Parathyroid adenoma (tissue), 2 donors: ENCODE measurements around the gene PBX4.

Experiments used
- H2AFZ ChIP-seq: fragments of 300-600 bp; sonication (generic); one replicate; pipeline ENCODE4 v1.7.0; 2017; ENCODE audit warnings: antibody characterized with exemption, mild to moderate bottlenecking
- H3K27ac ChIP-seq: fragments of 300-600 bp; sonication (generic); one replicate; pipeline ENCODE4 v1.7.0; 2017
- H3K27me3 ChIP-seq: fragments of 300-600 bp; sonication (generic); one replicate; pipeline ENCODE4 v1.7.0; 2017; ENCODE audit warnings: low read length; ENCODE audit not compliant: control insufficient read depth, insufficient read depth
- H3K36me3 ChIP-seq: fragments of 300-600 bp; sonication (generic); one replicate; pipeline ENCODE4 v1.7.0; 2017; ENCODE audit warnings: low read length; ENCODE audit not compliant: control insufficient read depth, insufficient read depth
- H3K4me1 ChIP-seq: fragments of 300-600 bp; sonication (generic); one replicate; pipeline ENCODE4 v1.7.0; 2017; ENCODE audit warnings: control low read depth
- H3K4me2 ChIP-seq: fragments of 300-600 bp; sonication (generic); one replicate; pipeline ENCODE4 v1.7.0; 2017; ENCODE audit warnings: low read length
- H3K4me3 ChIP-seq: fragments of 300-600 bp; sonication (generic); one replicate; pipeline ENCODE4 v1.7.0; 2017; ENCODE audit warnings: low read depth, low read length
- H3K79me2 ChIP-seq: fragments of 300-600 bp; sonication (generic); one replicate; pipeline ENCODE4 v1.7.0; 2017; ENCODE audit warnings: control low read depth
- H3K9ac ChIP-seq: fragments of 300-600 bp; sonication (generic); one replicate; pipeline ENCODE4 v1.7.0; 2017; ENCODE audit warnings: mild to moderate bottlenecking
- H3K9me3 ChIP-seq: fragments of 300-600 bp; sonication (generic); one replicate; pipeline ENCODE4 v1.7.0; 2017; ENCODE audit warnings: low read length; ENCODE audit not compliant: control insufficient read depth
- CTCF ChIP-seq: fragments of 300-600 bp; sonication (generic); IDR thresholded peaks from one replicate; pipeline ENCODE4 v1.7.0; 2017; ENCODE audit warnings: antibody characterized with exemption, mild to moderate bottlenecking
- donor health status: primary hyperparathyroidism.

PBX4 gene

GRCh38 chr19:19544257-19544953, 74.1 kb downstream of the PBX4 start:
- no peak overlapping the region for H3K4me3 ChIP-seq
- no peaks in the 10 kb centered on the region for H3K36me3 ChIP-seq
- peaks cover 3% of the 10 kb centered on the region for H3K27me3 ChIP-seq
- no peak overlapping the region for H3K27ac ChIP-seq
- no peaks in the 10 kb centered on the region for H3K9me3 ChIP-seq
- no peaks in the 10 kb centered on the region for H3K79me2 ChIP-seq
- no peak for TF ChIP-seq CTCF
- no peak overlapping the region for H2AFZ ChIP-seq
- no peak overlapping the region for H3K4me2 ChIP-seq
- no peaks in the 10 kb centered on the region for H3K4me1 ChIP-seq
- H3K9ac ChIP-seq = no peak overlapping the region

GRCh38 chr19:19543640-19544039, 74.8 kb downstream of the PBX4 start:
- Histone ChIP-seq H2AFZ (no peak overlapping the region), H3K4me1 (peaks cover 2% of the 10 kb centered on the region), H3K27me3 (peaks cover 3% of the 10 kb centered on the region), H3K79me2 (no peaks in the 10 kb centered on the region), H3K9ac (no peak overlapping the region), H3K4me3 (no peak overlapping the region), H3K4me2 (no peak overlapping the region), H3K27ac (no peak overlapping the region), H3K36me3 (no peaks in the 10 kb centered on the region), H3K9me3 (no peaks in the 10 kb centered on the region)
- TF ChIP-seq CTCF = no peak

GRCh38 chr19:19543101-19543500, 75.4 kb downstream of the PBX4 start:
- H3K36me3 ChIP-seq = no peaks in the 10 kb centered on the region
- no peaks in the 10 kb centered on the region for H3K9me3 ChIP-seq
- H3K4me3 ChIP-seq = no peak overlapping the region
- no peak overlapping the region for H3K4me2 ChIP-seq
- H3K79me2 ChIP-seq = no peaks in the 10 kb centered on the region
- no peak overlapping the region for H2AFZ ChIP-seq
- no peak for TF ChIP-seq CTCF
- no peak overlapping the region for H3K27ac ChIP-seq
- H3K27me3 ChIP-seq = peaks cover 3% of the 10 kb centered on the region
- H3K9ac ChIP-seq = no peak overlapping the region
- H3K4me1 ChIP-seq = peaks cover 3% of the 10 kb centered on the region

GRCh38 chr19:19542507-19542906, 76.0 kb downstream of the PBX4 start:
- Histone ChIP-seq H3K9ac (no peak overlapping the region), H3K27me3 (peaks cover 3% of the 10 kb centered on the region), H3K36me3 (no peaks in the 10 kb centered on the region), H3K4me1 (peaks cover 3% of the 10 kb centered on the region), H3K9me3 (no peaks in the 10 kb centered on the region), H3K4me2 (no peak overlapping the region), H3K79me2 (no peaks in the 10 kb centered on the region), H2AFZ (no peak overlapping the region), H3K27ac (no peak overlapping the region), H3K4me3 (no peak overlapping the region)
- no peak for TF ChIP-seq CTCF

- peaks cover 3% of the 10 kb centered on the region for H3K4me1 ChIP-seq
- H3K9me3 ChIP-seq = no peaks in the 10 kb centered on the region
- H2AFZ ChIP-seq = no peak overlapping the region
- H3K4me2 ChIP-seq = no peak overlapping the region
- no peak overlapping the region for H3K4me3 ChIP-seq
- no peaks in the 10 kb centered on the region for H3K79me2 ChIP-seq
- H3K36me3 ChIP-seq = no peaks in the 10 kb centered on the region
- TF ChIP-seq CTCF = no peak
- H3K27ac ChIP-seq = no peak overlapping the region
- peaks cover 3% of the 10 kb centered on the region for H3K27me3 ChIP-seq
- no peak overlapping the region for H3K9ac ChIP-seq
These were observed 76.9 kb downstream of the PBX4 start for GRCh38 chr19:19541616-19542015.
